Right atrium auricular region (tissue), 2 donors: ENCODE measurements around the gene CHRM5. TPM values are rescaled to one million over a fixed set of nuclear protein-coding genes. Genes with fewer than 3 reads are reported as not detected.

Experiments used
- DNase-seq: peaks from one replicate; pipeline ENCODE4 v3.0.0-alpha.2; 2019; ENCODE audit warnings: low spot score
- H3K27ac ChIP-seq, 2 donors: fragments of 200-600 bp; sonication (generic); 1 replicate in 1 of 2; 2 replicates in 1 of 2; pipeline ENCODE4 v1.5.1; 2016 to 2019
- H3K27me3 ChIP-seq, 2 donors: fragments of 200-600 bp; sonication (generic); one replicate each; pipeline versions ENCODE4 v1.5.1 to v1.6.0; 2017 to 2019
- H3K36me3 ChIP-seq: fragments of 200-600 bp; sonication (generic); one replicate; pipeline ENCODE4 v1.5.1; 2016
- H3K4me1 ChIP-seq, 2 donors: fragments of 200-600 bp; sonication (generic); one replicate each; pipeline versions ENCODE4 v1.5.1 to v1.6.0; 2017 to 2019
- H3K4me3 ChIP-seq, 2 donors: fragments of 200-600 bp; sonication (generic); 1 replicate in 1 of 2; 2 replicates in 1 of 2; pipeline ENCODE4 v1.5.1; 2017 to 2019; ENCODE audit warnings: mild to moderate bottlenecking in 1 of 2, moderate library complexity in 1 of 2
- H3K9me3 ChIP-seq, 2 donors: fragments of 200-600 bp; sonication (generic); one replicate each; pipeline ENCODE4 v1.5.1; 2019
- total RNA-seq, 2 donors: library from RNA; depleted of rRNA; stranded (reverse); fragments of >200 nt; gene quantifications; one replicate each; pipeline ENCODE4 v1.1.0, GENCODE V29; 2016
- TF ChIP-seq, protein P1 (sequence below), 2 donors: fragments of 200-600 bp; sonication (generic); IDR thresholded peaks; one replicate each; pipeline ENCODE4 v1.5.1; 2019; ENCODE audit warnings: antibody characterized with exemption in 2 of 2

CHRM5 gene
- total RNA-seq, 2 donors from 2014 or later: not detected

DNA sequence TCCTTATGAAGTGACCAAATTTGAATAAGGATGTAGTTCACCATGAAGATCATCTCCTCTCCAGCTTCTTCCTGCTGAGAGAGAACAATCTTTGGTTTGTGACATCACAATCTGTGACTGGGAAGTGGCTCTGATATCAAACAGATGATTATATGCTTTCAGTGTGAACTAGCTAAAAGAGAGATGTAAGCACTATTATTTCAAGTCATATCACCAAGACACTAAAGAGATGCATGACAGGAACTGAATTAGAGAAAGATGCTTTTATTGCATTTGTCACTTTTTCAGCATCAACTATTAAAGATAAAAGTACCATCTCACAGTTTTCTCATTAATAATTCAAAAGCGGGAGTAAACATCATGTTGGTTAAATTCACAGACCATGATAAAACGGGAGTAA lies 3.5 kb downstream of the CHRM5 start:
- no peak for DNase-seq
- H3K27me3 ChIP-seq: no peaks in the 10 kb centered on the region

DNA sequence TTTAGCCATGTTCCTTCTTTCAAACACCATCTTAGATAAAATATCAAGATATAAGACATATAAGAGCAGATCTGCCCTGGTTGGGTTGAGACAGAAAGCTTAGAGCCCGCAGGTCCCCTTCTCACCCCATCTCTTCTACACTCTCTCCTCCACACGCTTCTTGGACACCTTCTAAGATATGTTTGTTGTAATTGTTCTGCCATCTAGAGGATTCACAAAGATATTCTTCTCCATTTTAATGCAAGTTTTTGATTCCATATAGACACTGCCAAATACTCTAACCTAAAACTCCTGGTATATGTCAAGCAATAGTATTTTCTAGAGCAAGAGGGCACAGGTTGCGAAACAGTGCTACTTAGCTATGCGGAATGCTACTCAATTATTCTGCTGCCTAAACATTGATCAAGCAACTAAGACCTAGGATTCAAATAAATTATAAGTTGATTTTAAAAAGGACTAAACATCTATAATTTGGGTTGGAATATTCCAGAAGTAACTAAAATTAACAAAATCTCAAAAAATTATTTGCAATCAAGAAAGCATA lies 6.8 kb downstream of the CHRM5 start:
- TF ChIP-seq, protein P1, sequence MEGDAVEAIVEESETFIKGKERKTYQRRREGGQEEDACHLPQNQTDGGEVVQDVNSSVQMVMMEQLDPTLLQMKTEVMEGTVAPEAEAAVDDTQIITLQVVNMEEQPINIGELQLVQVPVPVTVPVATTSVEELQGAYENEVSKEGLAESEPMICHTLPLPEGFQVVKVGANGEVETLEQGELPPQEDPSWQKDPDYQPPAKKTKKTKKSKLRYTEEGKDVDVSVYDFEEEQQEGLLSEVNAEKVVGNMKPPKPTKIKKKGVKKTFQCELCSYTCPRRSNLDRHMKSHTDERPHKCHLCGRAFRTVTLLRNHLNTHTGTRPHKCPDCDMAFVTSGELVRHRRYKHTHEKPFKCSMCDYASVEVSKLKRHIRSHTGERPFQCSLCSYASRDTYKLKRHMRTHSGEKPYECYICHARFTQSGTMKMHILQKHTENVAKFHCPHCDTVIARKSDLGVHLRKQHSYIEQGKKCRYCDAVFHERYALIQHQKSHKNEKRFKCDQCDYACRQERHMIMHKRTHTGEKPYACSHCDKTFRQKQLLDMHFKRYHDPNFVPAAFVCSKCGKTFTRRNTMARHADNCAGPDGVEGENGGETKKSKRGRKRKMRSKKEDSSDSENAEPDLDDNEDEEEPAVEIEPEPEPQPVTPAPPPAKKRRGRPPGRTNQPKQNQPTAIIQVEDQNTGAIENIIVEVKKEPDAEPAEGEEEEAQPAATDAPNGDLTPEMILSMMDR (IDR thresholded peaks at IDR 0.05): no peak
- no peaks in the 10 kb centered on the region for H3K36me3 ChIP-seq
- no peaks in the 10 kb centered on the region for H3K27me3 ChIP-seq
- H3K4me3 ChIP-seq: no peak overlapping the region
- H3K4me1 ChIP-seq: no peaks in the 10 kb centered on the region
- H3K27ac ChIP-seq: no peak overlapping the region
- H3K9me3 ChIP-seq: no peaks in the 10 kb centered on the region
- no peak for DNase-seq

More for the DNA sequence above, 3.5 kb downstream of the CHRM5 start:
- Histone ChIP-seq H3K4me3 (no peak overlapping the region), H3K36me3 (no peaks in the 10 kb centered on the region), H3K4me1 (no peaks in the 10 kb centered on the region), H3K9me3 (no peaks in the 10 kb centered on the region), H3K27ac (no peak overlapping the region)
- TF ChIP-seq, protein P1 (IDR thresholded peaks at IDR 0.05): no peak

DNA sequence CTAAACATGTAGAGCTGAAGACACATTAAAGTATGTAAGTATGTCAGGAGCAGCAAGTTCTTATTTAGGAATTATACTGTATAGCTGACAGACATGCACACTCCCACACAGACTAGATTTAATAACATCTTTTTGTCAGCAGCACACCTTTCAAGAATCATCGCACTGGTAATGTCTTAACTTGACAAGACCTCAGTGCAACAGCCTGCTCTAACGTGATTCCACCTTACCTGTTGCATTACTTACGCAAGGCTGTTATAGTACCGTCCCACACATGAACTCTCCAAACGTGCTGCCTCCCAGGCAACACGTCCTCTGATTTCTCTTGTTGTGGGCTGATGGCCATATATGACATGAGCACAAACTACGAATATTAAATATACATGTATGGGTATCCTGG lies 11.9 kb downstream of the CHRM5 start:
- TF ChIP-seq, protein P1 (IDR thresholded peaks at IDR 0.05): no peak
- H3K4me3 ChIP-seq: no peak overlapping the region
- H3K36me3 ChIP-seq: no peaks in the 10 kb centered on the region
- no peaks in the 10 kb centered on the region for H3K27me3 ChIP-seq
- no peak for DNase-seq
- H3K27ac ChIP-seq: no peak overlapping the region
- H3K4me1 ChIP-seq: no peaks in the 10 kb centered on the region
- no peaks in the 10 kb centered on the region for H3K9me3 ChIP-seq

DNA sequence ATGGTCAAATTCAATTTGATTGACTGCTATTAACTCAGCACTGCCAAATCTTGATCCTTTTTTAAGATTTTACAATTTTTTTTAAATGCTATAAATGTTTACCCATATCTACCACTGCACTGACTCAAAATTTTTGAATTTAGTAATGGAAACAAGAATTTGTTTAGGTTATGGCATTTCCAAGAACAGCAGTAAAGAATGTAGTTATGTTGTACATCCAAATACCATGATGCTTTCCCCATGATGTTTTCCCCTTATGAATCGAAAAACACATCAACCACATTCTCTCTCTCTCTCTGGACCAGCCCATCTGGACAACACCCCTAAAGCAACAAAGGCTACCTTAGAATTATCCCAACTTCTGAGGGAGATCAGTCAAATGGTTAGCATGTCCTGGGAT lies 14.2 kb downstream of the CHRM5 start:
- Histone ChIP-seq H3K4me3 (no peak overlapping the region), H3K27me3 (no peaks in the 10 kb centered on the region), H3K4me1 (no peaks in the 10 kb centered on the region), H3K36me3 (no peaks in the 10 kb centered on the region), H3K27ac (no peak overlapping the region), H3K9me3 (no peaks in the 10 kb centered on the region)
- DNase-seq: no peak
- TF ChIP-seq, protein P1 (IDR thresholded peaks at IDR 0.05): no peak

DNA sequence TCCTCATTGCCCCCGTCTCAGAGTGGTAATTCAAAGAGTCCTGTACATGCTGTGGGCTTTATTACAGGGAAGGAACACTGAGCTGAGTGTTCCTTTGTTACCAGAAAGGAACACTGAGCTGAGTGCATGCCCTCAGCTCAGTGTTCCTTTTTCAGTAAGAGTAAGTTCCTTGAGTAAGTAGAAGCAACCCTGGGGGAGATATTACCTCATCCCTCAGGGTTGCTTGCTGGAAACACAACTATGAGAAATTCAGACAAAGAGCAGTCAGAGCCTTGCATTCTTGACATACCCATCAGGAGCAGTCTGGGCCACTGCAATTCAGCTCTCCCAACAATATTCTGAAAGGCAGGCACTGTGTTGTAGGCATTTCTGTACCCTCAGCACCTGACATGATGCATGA lies 17.0 kb downstream of the CHRM5 start:
- no peak overlapping the region for H3K4me3 ChIP-seq

More for the DNA sequence above, 17.0 kb downstream of the CHRM5 start:
- Histone ChIP-seq H3K9me3 (no peaks in the 10 kb centered on the region), H3K36me3 (no peaks in the 10 kb centered on the region), H3K27me3 (no peaks in the 10 kb centered on the region), H3K4me1 (no peaks in the 10 kb centered on the region), H3K27ac (no peak overlapping the region)
- TF ChIP-seq, protein P1 (IDR thresholded peaks at IDR 0.05): no peak
- DNase-seq: no peak
